ENCODE data around the gene ZNF488. TPM values are rescaled to one million over a fixed set of nuclear protein-coding genes. Genes with fewer than 3 reads are reported as not detected.

ZNF488 gene
- total and polyA plus RNA-seq, 10 of the 15 experiments (the other 5 are each of a cell fraction or from before 2014, with no cell fraction given), result not detected

DNA sequence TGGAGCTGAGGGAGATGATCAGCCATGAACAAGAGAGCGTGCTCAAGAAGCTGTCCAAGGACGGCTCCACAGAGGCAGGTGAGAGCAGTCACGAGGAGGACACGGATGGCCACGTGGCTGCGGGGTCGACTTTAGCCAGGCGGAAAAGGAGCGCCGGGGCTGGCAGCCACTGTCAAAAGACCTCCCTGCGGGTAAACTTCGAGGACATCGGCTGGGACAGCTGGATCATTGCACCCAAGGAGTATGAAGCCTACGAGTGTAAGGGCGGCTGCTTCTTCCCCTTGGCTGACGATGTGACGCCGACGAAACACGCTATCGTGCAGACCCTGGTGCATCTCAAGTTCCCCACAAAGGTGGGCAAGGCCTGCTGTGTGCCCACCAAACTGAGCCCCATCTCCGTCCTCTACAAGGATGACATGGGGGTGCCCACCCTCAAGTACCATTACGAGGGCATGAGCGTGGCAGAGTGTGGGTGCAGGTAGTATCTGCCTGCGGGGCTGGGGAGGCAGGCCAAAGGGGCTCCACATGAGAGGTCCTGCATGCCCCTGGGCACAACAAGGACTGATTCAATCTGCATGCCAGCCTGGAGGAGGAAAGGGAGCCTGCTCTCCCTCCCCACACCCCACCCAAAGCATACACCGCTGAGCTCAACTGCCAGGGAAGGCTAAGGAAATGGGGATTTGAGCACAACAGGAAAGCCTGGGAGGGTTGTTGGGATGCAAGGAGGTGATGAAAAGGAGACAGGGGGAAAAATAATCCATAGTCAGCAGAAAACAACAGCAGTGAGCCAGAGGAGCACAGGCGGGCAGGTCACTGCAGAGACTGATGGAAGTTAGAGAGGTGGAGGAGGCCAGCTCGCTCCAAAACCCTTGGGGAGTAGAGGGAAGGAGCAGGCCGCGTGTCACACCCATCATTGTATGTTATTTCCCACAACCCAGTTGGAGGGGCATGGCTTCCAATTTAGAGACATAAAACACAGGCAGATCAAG lies 58.5 kb downstream of the ZNF488 start:
- no peaks in the 10 kb centered on the region for H3K9me3 ChIP-seq (replicated peaks; ENCODE audit: control insufficient read depth, insufficient read depth, low read length)
- no peak for ATAC-seq
- H3K9ac ChIP-seq (ENCODE audit: control insufficient read depth, insufficient read depth, low read length), result no peak overlapping the region
- no peak overlapping the region for H3K27ac ChIP-seq (ENCODE audit: control insufficient read depth, insufficient read depth)
- SMC1A ChIA-PET (ENCODE audit: uncharacterized antibody, unreplicated experiment), result no interaction called here
- CTCF ChIA-PET, result no interaction called here
- no peaks in the 10 kb centered on the region; the same call in 1 of the 2 replicates for H4K20me1 ChIP-seq (ENCODE audit: control insufficient read depth, insufficient read depth)
- no peak for DNase-seq (ENCODE audit: low read depth, low spot score)
- no peak overlapping the region for H2AFZ ChIP-seq (ENCODE audit: control insufficient read depth, low read depth, low read length)
- FAIRE-seq, result no peak
- RAD21 ChIA-PET (ENCODE audit: unreplicated experiment), result no interaction called here
- POLR2A ChIA-PET, result no interaction called here
- H3K4me2 ChIP-seq (ENCODE audit: control insufficient read depth, insufficient read depth), result no peak overlapping the region
- no peaks in the 10 kb centered on the region; a peak in 1 of 4 replicates for H3K27me3 ChIP-seq (replicated peaks in 1 of 2; ENCODE audit: control insufficient read depth in 2 of 2, insufficient read depth in 2 of 2, low read length in 1 of 2)
- in situ Hi-C loops (cut with MboI) (no loop called here), intact Hi-C loops (cut with micrococcal nuclease; ENCODE audit: unreplicated experiment) (no loop called here)
- BruUV-seq (replicated peaks), result no TSS peak
- H3K4me1 ChIP-seq (ENCODE audit: control insufficient read depth, insufficient read depth, low read length), result no peaks in the 10 kb centered on the region
- TF ChIP-seq BACH1 (IDR thresholded peaks at IDR 0.05; ENCODE audit: borderline replicate concordance) (no peak), BMI1 (IDR thresholded peaks at IDR 0.05; ENCODE audit: borderline replicate concordance) (no peak), KAT2A (conservative IDR thresholded peaks at IDR 0.05; ENCODE audit: control insufficient read depth, low read depth, low read length) (no peak), SREBF1 (IDR thresholded peaks at IDR 0.05; ENCODE audit: low read length) (no peak)
- 51% methylated on average over 29 of the region's 30 CpGs for WGBS (ENCODE audit: insufficient coverage, insufficient replicate concordance, low lambda C conversion rate, missing lambda C conversion rate)
- no peaks in the 10 kb centered on the region for H3K36me3 ChIP-seq (ENCODE audit: control insufficient read depth in 2 of 2, insufficient read depth in 2 of 2, low read length in 1 of 2)
- H3K79me2 ChIP-seq (ENCODE audit: control insufficient read depth, insufficient read depth, low read length), result no peaks in the 10 kb centered on the region
- no peak overlapping the region for H3K4me3 ChIP-seq

DNA sequence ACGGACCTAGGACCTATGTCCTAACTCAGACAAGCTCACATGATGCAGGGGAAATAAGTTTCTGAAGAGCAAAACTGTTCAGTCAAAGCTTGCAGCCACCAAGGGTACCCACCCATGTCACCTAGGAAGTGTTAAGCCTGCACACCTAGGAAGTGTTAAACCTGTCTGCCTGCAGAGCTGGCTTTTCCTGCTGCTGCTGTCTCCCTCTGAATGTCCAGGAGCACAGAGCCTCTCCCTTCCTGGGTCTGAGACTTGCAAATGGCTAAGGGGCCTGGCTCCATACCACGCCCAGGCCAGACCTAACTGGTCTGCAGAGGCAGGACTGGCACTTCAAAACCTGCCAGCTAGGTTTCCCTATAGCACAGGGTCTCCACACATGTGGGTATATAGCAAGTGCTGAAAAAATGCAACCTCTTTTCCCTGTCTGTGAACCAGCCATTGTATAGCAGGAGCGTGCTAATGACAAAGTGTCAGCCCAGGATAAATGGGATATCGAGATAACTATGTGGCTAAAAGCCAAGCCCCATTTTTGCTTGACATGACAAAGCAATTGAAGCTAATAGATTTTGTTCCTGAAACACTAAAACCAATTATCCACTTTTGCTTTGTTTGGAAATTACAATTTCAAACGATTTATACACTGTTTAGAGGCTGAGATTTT lies 60.3 kb downstream of the ZNF488 start:
- Histone ChIP-seq H3K9me3 (replicated peaks; ENCODE audit: control insufficient read depth, insufficient read depth, low read length) (no peaks in the 10 kb centered on the region), H3K4me3 (no peak overlapping the region), H3K4me1 (ENCODE audit: control insufficient read depth, insufficient read depth, low read length) (no peaks in the 10 kb centered on the region), H3K36me3 (ENCODE audit: control insufficient read depth in 2 of 2, insufficient read depth in 2 of 2, low read length in 1 of 2) (no peaks in the 10 kb centered on the region), H3K27ac (ENCODE audit: control insufficient read depth, insufficient read depth) (no peak overlapping the region), H3K27me3 (replicated peaks in 1 of 2; ENCODE audit: control insufficient read depth in 2 of 2, insufficient read depth in 2 of 2, low read length in 1 of 2) (no peaks in the 10 kb centered on the region; a peak in 1 of 4 replicates), H3K4me2 (ENCODE audit: control insufficient read depth, insufficient read depth) (no peak overlapping the region), H4K20me1 (ENCODE audit: control insufficient read depth, insufficient read depth) (no peaks in the 10 kb centered on the region; the same call in 1 of the 2 replicates), H3K9ac (ENCODE audit: control insufficient read depth, insufficient read depth, low read length) (no peak overlapping the region), H2AFZ (ENCODE audit: control insufficient read depth, low read depth, low read length) (no peak overlapping the region), H3K79me2 (ENCODE audit: control insufficient read depth, insufficient read depth, low read length) (no peaks in the 10 kb centered on the region)
- no TSS peak for BruUV-seq (replicated peaks)
- ATAC-seq (no peak), DNase-seq (ENCODE audit: low read depth, low spot score) (no peak), FAIRE-seq (no peak)
- ChIA-PET RAD21 (ENCODE audit: unreplicated experiment) (no interaction called here), SMC1A (ENCODE audit: uncharacterized antibody, unreplicated experiment) (no interaction called here), CTCF (interaction anchor here (1.1 to 2.0 kb wide), 4 partner anchors 11 to 276 kb away, joined by 3 to 7 read pairs (median 3); no protein-coding TSS in a partner anchor), POLR2A (no interaction called here)
- in situ Hi-C loops (cut with MboI), result no loop called here
- 0% methylated on average over 5 of the region's 5 CpGs for WGBS (ENCODE audit: insufficient coverage, insufficient replicate concordance, low lambda C conversion rate, missing lambda C conversion rate)
- intact Hi-C loops (cut with micrococcal nuclease; ENCODE audit: unreplicated experiment), result no loop called here
- TF ChIP-seq TARDBP (IDR thresholded peaks at IDR 0.05; ENCODE audit: borderline replicate concordance) (no peak), SUPT20H (IDR thresholded peaks at IDR 0.05; ENCODE audit: borderline replicate concordance, control insufficient read depth, low read depth, low read length) (no peak)
